Measurements from ENCODE around the gene ANKS1B.

The ANKS1B gene

GRCh38 chr12:98733667-98734350, 1250.9 kb downstream of the ANKS1B start:
- no peak for DNase-seq (ENCODE audit: low read depth in 2 of 2)

- DNase-seq (ENCODE audit: low read depth in 2 of 2), result no peak
Observed at GRCh38 chr12:98730412-98730811, 1254.3 kb downstream of the ANKS1B start.

GRCh38 chr12:98727196-98727595, 1257.5 kb downstream of the ANKS1B start:
- DNase-seq (ENCODE audit: low read depth in 2 of 2), result no peak

GRCh38 chr12:98725476-98726247, 1259.1 kb downstream of the ANKS1B start:
- DNase-seq (ENCODE audit: low read depth in 2 of 2), result peak in 1 of 2 donors; percentile 47

- no peak for DNase-seq (ENCODE audit: low read depth in 2 of 2)
Observed at GRCh38 chr12:98724384-98725155, 1260.2 kb downstream of the ANKS1B start.

- DNase-seq (ENCODE audit: low read depth in 2 of 2), result no peak
Observed at GRCh38 chr12:98721204-98721702, 1263.5 kb downstream of the ANKS1B start.

- no peak for DNase-seq (ENCODE audit: low read depth in 2 of 2)
Observed at GRCh38 chr12:98719515-98720504, 1264.9 kb downstream of the ANKS1B start.

- no peak for DNase-seq (ENCODE audit: low read depth in 2 of 2)
Observed at GRCh38 chr12:98714426-98714825, 1270.3 kb downstream of the ANKS1B start.

GRCh38 chr12:98709022-98709421, 1275.7 kb downstream of the ANKS1B start:
- DNase-seq (ENCODE audit: low read depth in 2 of 2), result no peak

- DNase-seq (ENCODE audit: low read depth in 2 of 2), result no peak
Observed at GRCh38 chr12:98701166-98701565, 1283.6 kb downstream of the ANKS1B start.

- DNase-seq (ENCODE audit: low read depth in 2 of 2), result no peak
Observed at GRCh38 chr12:98699586-98699985, 1285.2 kb downstream of the ANKS1B start.

- peak; percentile 19 to 27 for DNase-seq (ENCODE audit: low read depth in 2 of 2)
Observed at GRCh38 chr12:98698603-98699463, 1285.9 kb downstream of the ANKS1B start.

- DNase-seq (ENCODE audit: low read depth in 2 of 2), result no peak
Observed at GRCh38 chr12:98697209-98697608, 1287.5 kb downstream of the ANKS1B start.

- no peak for DNase-seq (ENCODE audit: low read depth in 2 of 2)
Observed at GRCh38 chr12:98696036-98696646, 1288.6 kb downstream of the ANKS1B start.

GRCh38 chr12:98691351-98691750, 1293.4 kb downstream of the ANKS1B start:
- DNase-seq (ENCODE audit: low read depth in 2 of 2), result no peak

- DNase-seq (ENCODE audit: low read depth in 2 of 2), result no peak
Observed at GRCh38 chr12:98686603-98687002, 1298.1 kb downstream of the ANKS1B start.

All from activated CD4-positive, alpha-beta T cell treated with anti-CD3 and anti-CD28 coated beads for 24 hours (primary cell).